Heart left ventricle (tissue), 16 donors: ENCODE results near the gene RNF183. TPM values are rescaled to one million over a fixed set of nuclear protein-coding genes. Genes with fewer than 3 reads are reported as not detected.

ENCODE experiments used
- ATAC-seq, 4 donors: fragments of 200-7000 bp; cut with Tn5 transposase; one replicate each; pipeline ENCODE4 v1.9.1; 2020 to 2022; ENCODE audit warnings: moderate library complexity in 4 of 4, mild to moderate bottlenecking in 3 of 4, moderate number of reproducible peaks in 1 of 4
- DNase-seq, 5 donors: peaks; one replicate each; pipeline ENCODE4 v3.0.0-alpha.2; 2020
- H3K27ac ChIP-seq, 12 donors: fragments of 200-600 bp; sonication (generic) in 4 of 12; one replicate each; pipeline versions ENCODE4 v1.5.0 to v1.8.0; 2016 to 2022; ENCODE audit warnings: mild to moderate bottlenecking in 2 of 12
- H3K27me3 ChIP-seq, 9 donors: fragments of 200-600 bp; sonication (generic) in 2 of 9; one replicate each; pipeline versions ENCODE4 v1.5.1 to v1.8.0; 2016 to 2022; ENCODE audit warnings: mild to moderate bottlenecking in 3 of 9
- H3K36me3 ChIP-seq, 9 donors: fragments of 200-600 bp; sonication (generic) in 2 of 9; one replicate each; pipeline versions ENCODE4 v1.5.0 to v1.8.0; 2018 to 2022; ENCODE audit warnings: mild to moderate bottlenecking in 2 of 9
- H3K4me1 ChIP-seq, 12 donors: fragments of 200-600 bp; sonication (generic) in 4 of 12; one replicate each; pipeline versions ENCODE4 v1.5.0 to v1.8.0; 2016 to 2022; ENCODE audit warnings: mild to moderate bottlenecking in 3 of 12
- H3K4me3 ChIP-seq, 12 donors: fragments of 200-600 bp; sonication (generic) in 4 of 12; one replicate each; pipeline versions ENCODE4 v1.5.0 to v1.8.0; 2017 to 2022; ENCODE audit warnings: mild to moderate bottlenecking in 9 of 12, moderate library complexity in 4 of 12
- H3K9me3 ChIP-seq, 12 donors: fragments of 200-600 bp; sonication (generic) in 4 of 12; one replicate each; pipeline versions ENCODE4 v1.5.0 to v1.8.0; 2016 to 2022; ENCODE audit warnings: mild to moderate bottlenecking in 1 of 12
- POLR2A ChIP-seq, 2 donors: fragments of 450-650 bp; IDR thresholded peaks; one replicate each; pipeline ENCODE4 v1.6.1; 2017; ENCODE audit warnings: antibody characterized with exemption in 2 of 2, mild to moderate bottlenecking in 2 of 2, moderate library complexity in 2 of 2
- WGBS, 4 donors: extraction: QIAGEN DNeasy Blood & Tissue Kit in 2 of 4; methylation state at CpG; one replicate each; pipeline versions ENCODE4 v1.1.5 to v1.1.7; 2013 to 2018; 5-methylcytosine and 5-hydroxymethylcytosine counted together
- intact Hi-C, 10 donors: fragments of 100-400 bp; cut with DNase I; formaldehyde crosslinking; loops; one replicate each; pipeline versions ENCODE4 v1.11.1 to v1.14.2; 2022
- polyA plus RNA-seq, 2 donors: library from polyadenylated mRNA; stranded (reverse); fragments of 200-250 nt; gene quantifications; one replicate each; pipeline ENCODE4 v1.2.3, GENCODE V29; 2013
- total RNA-seq, 9 donors: library from RNA; depleted of rRNA in 2 of 9; stranded (reverse); fragments of >200 nt in 2 of 9; fragmentation: NEBNext Ultra II Directional in 3 of 9; extraction: Animal tissue kit (Norgen Biotek cat#: 25700) in 3 of 9; gene quantifications; one replicate each; pipeline versions ENCODE4 v1.1.0 to v1.2.4, GENCODE V29; 2016 to 2023
- TF ChIP-seq, protein P1 (sequence below), 12 donors: fragments of 200-600 bp; sonication (generic) in 4 of 12; IDR thresholded peaks; one replicate each; pipeline versions ENCODE4 v1.5.0 to v1.8.0; 2018 to 2022; ENCODE audit warnings: antibody characterized with exemption in 12 of 12, mild to moderate bottlenecking in 5 of 12
- donor health status: ischemic (EF 13 %, LVEDD 7.1; RV severe dilation, severe dysfunction).
- donor health status: healthy with polysubstance abuse.
- donor health status: DM: no; HTN: yes; CAD: no.
- donor health status: DM: no; HTN: no; CAD: no.
- donor health status: ischemic (EF 25% LVEDD 6.9; RV normal size, moderate dysfunction).
- donor health status: ischemic (EF 25% LVEDD 5.7; RV mildly dilated, moderate dysfunction).
- donor health status: healthy.
- donor health status: DM: yes; HTN: yes; CAD: no.
- donor health status: ischemic (EF 35%, LVEDD 5.7; RV mildly dilated, moderate dysfunction).
- donor health status: nonischemic (EF 11% LVEDD 7.7; RV severe dilation, severe dysfunction).
- donor health status: DM: yes; HTN: yes; CAD: no.
- donor health status: PGD.
- donor health status: ischemic (EF 29% LVEDD 5.4; RV normal size, mild dysfunction).
- donor health status: nonischemic (EF 23%, LVEDD 6.1; RV moderate dilation, normal function).

Gene RNF183
- total and polyA plus RNA-seq, 11 donors = 0.04 TPM; not detected in 10

DNA sequence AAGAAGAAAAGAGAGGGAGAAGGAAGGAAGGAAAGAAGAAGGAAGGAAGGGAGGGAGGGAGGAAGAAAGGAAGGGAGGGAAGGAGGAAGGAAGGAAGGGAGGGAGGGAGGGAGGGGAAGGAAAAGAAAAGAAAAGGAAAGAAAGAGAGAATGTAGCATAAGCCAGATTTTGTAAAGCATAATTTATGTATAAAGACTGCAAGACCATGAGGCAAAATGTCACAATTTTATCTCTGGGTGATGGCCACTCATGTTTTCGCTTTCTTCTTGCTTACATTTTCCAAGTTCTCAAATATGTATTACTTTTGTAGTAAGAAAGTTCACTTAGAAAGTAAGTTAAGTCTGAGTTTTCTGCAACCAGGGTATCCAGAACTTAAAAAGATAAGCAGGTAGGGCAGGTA, 3.4 kb upstream of the RNF183 start:
- H3K4me3 ChIP-seq = no peak overlapping the region
- no peaks in the 10 kb centered on the region for H3K27me3 ChIP-seq
- no peaks in the 10 kb centered on the region for H3K9me3 ChIP-seq
- ATAC-seq (no peak), DNase-seq (no peak)
- peaks cover 0 to 22% (median 9%) of the 10 kb centered on the region in 12 donors for H3K4me1 ChIP-seq
- TF ChIP-seq, protein P1, sequence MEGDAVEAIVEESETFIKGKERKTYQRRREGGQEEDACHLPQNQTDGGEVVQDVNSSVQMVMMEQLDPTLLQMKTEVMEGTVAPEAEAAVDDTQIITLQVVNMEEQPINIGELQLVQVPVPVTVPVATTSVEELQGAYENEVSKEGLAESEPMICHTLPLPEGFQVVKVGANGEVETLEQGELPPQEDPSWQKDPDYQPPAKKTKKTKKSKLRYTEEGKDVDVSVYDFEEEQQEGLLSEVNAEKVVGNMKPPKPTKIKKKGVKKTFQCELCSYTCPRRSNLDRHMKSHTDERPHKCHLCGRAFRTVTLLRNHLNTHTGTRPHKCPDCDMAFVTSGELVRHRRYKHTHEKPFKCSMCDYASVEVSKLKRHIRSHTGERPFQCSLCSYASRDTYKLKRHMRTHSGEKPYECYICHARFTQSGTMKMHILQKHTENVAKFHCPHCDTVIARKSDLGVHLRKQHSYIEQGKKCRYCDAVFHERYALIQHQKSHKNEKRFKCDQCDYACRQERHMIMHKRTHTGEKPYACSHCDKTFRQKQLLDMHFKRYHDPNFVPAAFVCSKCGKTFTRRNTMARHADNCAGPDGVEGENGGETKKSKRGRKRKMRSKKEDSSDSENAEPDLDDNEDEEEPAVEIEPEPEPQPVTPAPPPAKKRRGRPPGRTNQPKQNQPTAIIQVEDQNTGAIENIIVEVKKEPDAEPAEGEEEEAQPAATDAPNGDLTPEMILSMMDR (IDR thresholded peaks at IDR 0.05) = no peak
- TF ChIP-seq POLR2A (IDR thresholded peaks at IDR 0.05) = no peak
- H3K27ac ChIP-seq = no peak overlapping the region
- H3K36me3 ChIP-seq = no peaks in the 10 kb centered on the region
- intact Hi-C loops = loop anchor here in 4 of 10 donors (5.0 to 10.0 kb wide), 4 partner anchors 96 to 348 kb away; partner anchors contain the start of gene ALAD (in 1 of the 4)
- 88 to 98% (median 89%) methylated on average over 1 of the region's 1 CpG for WGBS, 4 donors

DNA sequence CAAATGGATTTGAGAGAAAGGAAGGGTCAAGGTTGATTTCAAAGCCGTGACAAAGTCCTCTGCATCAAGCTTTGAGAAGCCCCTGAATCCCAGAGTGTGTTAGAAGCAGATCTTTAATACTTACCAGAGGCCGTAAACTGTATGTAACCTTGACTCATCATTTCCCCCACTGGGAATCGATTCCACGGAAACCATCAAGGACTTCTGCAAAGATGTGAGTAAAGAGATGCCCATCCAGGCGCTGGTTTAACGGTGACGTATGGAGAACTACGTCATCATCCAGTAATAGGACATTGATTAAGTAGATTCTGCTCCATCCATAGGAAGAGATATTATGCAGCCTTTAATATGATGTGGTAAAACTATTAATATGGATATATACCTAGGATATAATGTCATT, 1.6 kb downstream of the RNF183 start:
- Histone ChIP-seq H3K27me3 (no peaks in the 10 kb centered on the region), H3K9me3 (no peaks in the 10 kb centered on the region), H3K36me3 (no peaks in the 10 kb centered on the region), H3K27ac (no peak overlapping the region), H3K4me3 (no peak overlapping the region), H3K4me1 (peaks cover 0 to 9% (median 0%) of the 10 kb centered on the region in 12 donors)
- no peak for DNase-seq
- ATAC-seq = no peak
- intact Hi-C loops = loop anchor here in 2 of 10 donors (10.0 kb wide), 2 partner anchors 293 to 353 kb away; no protein-coding TSS in a partner anchor
- 85 to 90% (median 89%) methylated on average over 8 of the region's 8 CpGs for WGBS, 4 donors
- TF ChIP-seq, protein P1 (IDR thresholded peaks at IDR 0.05) = no peak
- TF ChIP-seq POLR2A (IDR thresholded peaks at IDR 0.05) = no peak

DNA sequence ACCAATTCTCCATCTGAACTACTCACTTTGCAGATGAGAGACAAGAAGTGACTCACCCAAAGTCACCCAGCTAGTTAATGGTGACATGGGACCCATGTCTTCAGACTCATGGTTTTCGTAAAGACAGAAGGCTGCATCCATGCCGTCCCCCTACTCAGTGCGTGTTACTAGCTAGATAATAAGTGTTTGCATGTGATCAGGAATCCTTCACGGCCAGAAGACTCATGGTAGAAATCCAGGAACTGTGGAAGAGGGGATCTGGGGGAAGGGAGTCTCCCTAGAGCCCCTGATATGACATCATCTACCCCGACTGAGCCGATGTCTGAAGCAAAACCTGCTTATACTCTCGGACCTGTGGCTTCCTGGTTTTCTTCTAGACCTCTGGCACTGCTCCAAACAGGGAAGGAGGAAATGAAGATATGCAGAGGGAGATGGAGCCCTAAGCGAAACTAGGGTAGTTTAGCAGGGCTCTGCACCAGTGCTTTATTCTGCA, 3.3 kb downstream of the RNF183 start:
- no peaks in the 10 kb centered on the region for H3K36me3 ChIP-seq
- peaks cover 0 to 9% (median 0%) of the 10 kb centered on the region in 12 donors for H3K4me1 ChIP-seq
- no peak overlapping the region for H3K4me3 ChIP-seq
- no peak overlapping the region for H3K27ac ChIP-seq
- DNase-seq (peak in 1 of 5 donors; percentile 17), ATAC-seq (peak in 3 of 4 donors; percentile 25 to 38 (median 32))
- WGBS, 4 donors = 32 to 46% (median 38%) methylated on average over 8 of the region's 8 CpGs
- intact Hi-C loops = loop anchor here in 3 of 10 donors (10.0 kb wide), 3 partner anchors 295 to 365 kb away; no protein-coding TSS in a partner anchor
- no peaks in the 10 kb centered on the region for H3K9me3 ChIP-seq
- TF ChIP-seq POLR2A (IDR thresholded peaks at IDR 0.05) = no peak
- TF ChIP-seq, protein P1 (IDR thresholded peaks at IDR 0.05) = no peak
- H3K27me3 ChIP-seq = no peaks in the 10 kb centered on the region

DNA sequence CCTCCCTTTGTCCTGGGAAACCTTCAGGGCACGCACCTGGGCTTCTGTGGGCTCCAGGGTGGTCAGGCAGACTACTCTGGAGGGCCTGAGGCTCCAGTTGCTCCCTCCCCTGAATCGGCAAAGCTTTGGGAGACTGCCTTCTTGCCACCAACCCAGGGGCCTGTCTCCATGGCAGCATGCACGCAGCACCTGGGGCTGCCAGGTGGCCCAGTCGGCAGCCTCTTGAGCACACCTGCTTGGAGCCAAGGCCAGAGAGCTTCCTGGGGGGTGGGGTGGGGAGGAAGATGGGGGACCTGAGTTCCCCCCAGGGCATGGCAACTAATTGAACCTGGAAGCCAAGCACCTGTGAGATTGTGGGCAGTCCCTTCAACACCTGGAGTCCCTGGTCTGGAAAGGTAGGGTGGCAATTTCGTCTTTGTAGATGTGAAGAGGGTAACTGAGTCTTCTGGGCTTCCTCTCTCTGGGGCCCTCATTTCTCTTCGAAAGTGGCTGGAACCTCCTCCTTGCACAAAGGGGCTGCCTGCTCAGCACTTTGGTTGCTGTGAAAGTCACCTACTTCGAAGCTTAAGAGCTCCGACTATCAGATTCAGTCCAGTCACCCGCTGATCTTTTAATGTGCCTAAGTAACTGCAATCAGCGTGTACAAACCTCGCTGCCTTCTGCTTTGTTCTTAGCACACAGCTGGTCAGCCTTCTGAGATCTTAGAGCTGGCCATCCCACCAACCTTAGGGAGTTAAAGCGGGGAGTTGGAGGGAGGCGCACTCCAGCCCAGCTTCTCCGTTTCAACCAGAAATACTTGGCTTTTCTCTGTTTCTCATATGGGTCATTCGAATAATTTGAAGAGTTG, 4.0 kb downstream of the RNF183 start:
- WGBS, 4 donors = 85 to 89% (median 89%) methylated on average over 13 to 15 of the region's 15 CpGs
- H3K27ac ChIP-seq = no peak overlapping the region
- no peak for DNase-seq
- intact Hi-C loops = loop anchor here in 1 of 10 donors (10.0 kb wide), 1 partner anchor 366 kb away; no protein-coding TSS in a partner anchor
- ATAC-seq = no peak
- H3K4me3 ChIP-seq = no peak overlapping the region
- peaks cover 0 to 9% (median 0%) of the 10 kb centered on the region in 12 donors for H3K4me1 ChIP-seq
- no peaks in the 10 kb centered on the region for H3K9me3 ChIP-seq
- no peaks in the 10 kb centered on the region for H3K27me3 ChIP-seq
- no peak for TF ChIP-seq POLR2A (IDR thresholded peaks at IDR 0.05)
- TF ChIP-seq, protein P1 (IDR thresholded peaks at IDR 0.05) = no peak
- peaks cover 0 to 2% (median under 1%) of the 10 kb centered on the region in 9 donors for H3K36me3 ChIP-seq
